ENCODE data around the gene IQSEC2. TPM values are rescaled to one million over a fixed set of nuclear protein-coding genes. Genes with fewer than 3 reads are reported as not detected.

The IQSEC2 gene
- total and polyA plus RNA-seq, 2 of the 13 experiments (the other 11 are each of a cell fraction or from before 2014, with no cell fraction given) = 0.13 to 0.21 TPM

GRCh38 chrX:53320543-53321229, 39.3 kb upstream of the IQSEC2 start:
- DNase-seq (ENCODE audit: low spot score) (no peak), FAIRE-seq (no peak), ATAC-seq (peak; percentile 26)
- Histone ChIP-seq H3K4me3 (replicated peaks in 1 of 3; ENCODE audit: insufficient read depth in 1 of 3, low read depth in 2 of 3, low read length in 3 of 3) (peak overlapping the region in 2 of 3 experiments; percentile 28 to 48; a peak in 3 of 6 replicates), H3K27me3 (ENCODE audit: control insufficient read depth in 1 of 2, insufficient read depth in 2 of 2, low read length in 2 of 2) (peaks cover 4 to 27% of the 10 kb centered on the region in 2 experiments; a peak in 4 of 5 replicates), H3K27ac (ENCODE audit: extremely low read length, insufficient read depth, low read length) (no peak overlapping the region), H3K4me1 (ENCODE audit: insufficient read depth, low read length) (no peaks in the 10 kb centered on the region), H2AFZ (ENCODE audit: low read length) (no peak overlapping the region), H3K9ac (ENCODE audit: insufficient read depth, low read depth, low read length) (no peak overlapping the region), H3K36me3 (replicated peaks in 1 of 2; ENCODE audit: control insufficient read depth in 1 of 2, insufficient read depth in 2 of 2, low read length in 2 of 2) (no peaks in the 10 kb centered on the region), H3K9me3 (ENCODE audit: low read length) (no peaks in the 10 kb centered on the region), H3K4me2 (ENCODE audit: low read depth, low read length) (peak overlapping the region; percentile 61), H3K79me2 (ENCODE audit: insufficient read depth, low read length) (no peaks in the 10 kb centered on the region), H4K20me1 (ENCODE audit: insufficient read depth, low read length) (no peaks in the 10 kb centered on the region)
- ChIA-PET CTCF (ENCODE audit: low intra/inter-chr PET ratio, low total read pairs) (no interaction called here), POLR2A (no interaction called here)
- no CpG with 5 or more reads among the region's 75 CpGs for WGBS (ENCODE audit: low lambda C conversion rate)
- TF ChIP-seq ZSCAN29 (CRISPR knock-in tag; conservative IDR thresholded peaks at IDR 0.05) = no peak
- TF ChIP-seq EZH2 (conservative IDR thresholded peaks at IDR 0.05; ENCODE audit: low read depth, low read length) = peak; percentile 90; the same call in 1 of the 2 replicates
- no peak for TF ChIP-seq ZNF512 (CRISPR knock-in tag; IDR thresholded peaks at IDR 0.05)
- intact Hi-C loops (cut with micrococcal nuclease; ENCODE audit: unreplicated experiment) = loop anchor here (2.0 kb wide), 1 partner anchor 60 kb away; no protein-coding TSS in a partner anchor
- no TSS peak for BruUV-seq (replicated peaks)
- in situ Hi-C loops (cut with HindIII; ENCODE audit: extremely low pct_ligation_motif_present, low pct_unique_long_range_greater_than_20kb) = no loop called here
